ENCODE measurements around the gene GINS1. TPM values are rescaled to one million over a fixed set of nuclear protein-coding genes. Genes with fewer than 3 reads are reported as not detected.

GINS1 gene
- total and polyA plus RNA-seq, 8 donors: 0.32 to 0.98 (median 0.49) TPM

GRCh38 chr20:25402583-25402982 lies 4.9 kb upstream of the GINS1 start:
- Histone ChIP-seq H3K4me1 (peaks cover 0 to 11% (median 0%) of the 10 kb centered on the region in 3 donors), H3K4me3 (no peak overlapping the region), H3K27me3 (no peaks in the 10 kb centered on the region), H3K27ac (no peak overlapping the region), H3K36me3 (no peaks in the 10 kb centered on the region), H3K9me3 (no peaks in the 10 kb centered on the region)
- FAIRE-seq: no peak
- TF ChIP-seq, protein P1, sequence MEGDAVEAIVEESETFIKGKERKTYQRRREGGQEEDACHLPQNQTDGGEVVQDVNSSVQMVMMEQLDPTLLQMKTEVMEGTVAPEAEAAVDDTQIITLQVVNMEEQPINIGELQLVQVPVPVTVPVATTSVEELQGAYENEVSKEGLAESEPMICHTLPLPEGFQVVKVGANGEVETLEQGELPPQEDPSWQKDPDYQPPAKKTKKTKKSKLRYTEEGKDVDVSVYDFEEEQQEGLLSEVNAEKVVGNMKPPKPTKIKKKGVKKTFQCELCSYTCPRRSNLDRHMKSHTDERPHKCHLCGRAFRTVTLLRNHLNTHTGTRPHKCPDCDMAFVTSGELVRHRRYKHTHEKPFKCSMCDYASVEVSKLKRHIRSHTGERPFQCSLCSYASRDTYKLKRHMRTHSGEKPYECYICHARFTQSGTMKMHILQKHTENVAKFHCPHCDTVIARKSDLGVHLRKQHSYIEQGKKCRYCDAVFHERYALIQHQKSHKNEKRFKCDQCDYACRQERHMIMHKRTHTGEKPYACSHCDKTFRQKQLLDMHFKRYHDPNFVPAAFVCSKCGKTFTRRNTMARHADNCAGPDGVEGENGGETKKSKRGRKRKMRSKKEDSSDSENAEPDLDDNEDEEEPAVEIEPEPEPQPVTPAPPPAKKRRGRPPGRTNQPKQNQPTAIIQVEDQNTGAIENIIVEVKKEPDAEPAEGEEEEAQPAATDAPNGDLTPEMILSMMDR (IDR thresholded peaks at IDR 0.05): no peak
- DNase-seq: no peak
- WGBS, 2 donors: 93 to 97% methylated on average over 7 of the region's 7 CpGs
- intact Hi-C loops (cut with DNase I): loop anchor here in 2 of 3 donors (5.0 to 10.0 kb wide), 2 partner anchors 65 to 108 kb away; no protein-coding TSS in a partner anchor
- no peak for ATAC-seq

- DNase-seq (no peak), FAIRE-seq (no peak), ATAC-seq (no peak)
- TF ChIP-seq, protein P1 (IDR thresholded peaks at IDR 0.05): no peak
- intact Hi-C loops (cut with DNase I): loop anchor here in 1 of 3 donors (10.0 kb wide), 1 partner anchor 113 kb away; no protein-coding TSS in a partner anchor
- H3K4me1 ChIP-seq: peaks cover 0 to 7% (median 6%) of the 10 kb centered on the region in 3 donors
- no peaks in the 10 kb centered on the region for H3K27me3 ChIP-seq
- H3K36me3 ChIP-seq: no peaks in the 10 kb centered on the region
- no peaks in the 10 kb centered on the region for H3K9me3 ChIP-seq
- 2 to 5% methylated on average over 4 of the region's 4 CpGs for WGBS, 2 donors
- H3K4me3 ChIP-seq: peak overlapping the region; percentile 58 to 80 (median 67)
- H3K27ac ChIP-seq: no peak overlapping the region
Measured at GRCh38 chr20:25408170-25408547, 686 bp downstream of the GINS1 start.

DNA sequence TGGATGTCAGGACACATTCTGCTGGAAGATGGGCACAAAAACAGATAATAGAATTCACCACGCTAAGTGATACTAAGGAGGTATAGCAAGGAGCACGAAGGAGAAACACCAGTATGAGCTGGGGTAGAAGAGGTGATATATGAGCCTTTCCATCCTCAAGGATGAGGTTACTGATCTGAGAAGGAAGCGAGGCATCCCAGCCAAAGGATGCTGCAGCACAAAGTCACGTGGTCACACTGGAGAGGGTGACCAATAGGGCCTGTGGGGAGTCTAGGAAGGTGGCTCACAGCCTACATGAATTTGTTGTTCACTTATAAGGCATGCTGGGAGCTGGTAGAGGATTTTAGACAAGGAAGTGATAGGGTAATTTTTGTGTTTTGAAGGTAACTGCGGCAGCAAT lies 1.4 kb downstream of the GINS1 start:
- Histone ChIP-seq H3K27me3 (no peaks in the 10 kb centered on the region), H3K9me3 (no peaks in the 10 kb centered on the region), H3K4me3 (no peak overlapping the region), H3K27ac (no peak overlapping the region), H3K36me3 (no peaks in the 10 kb centered on the region), H3K4me1 (peaks cover 0 to 7% (median 6%) of the 10 kb centered on the region in 3 donors)
- no peak for DNase-seq
- intact Hi-C loops (cut with DNase I): loop anchor here in 1 of 3 donors (10.0 kb wide), 1 partner anchor 114 kb away; no protein-coding TSS in a partner anchor
- WGBS, 2 donors: 89 to 93% methylated on average over 5 of the region's 5 CpGs
- no peak for ATAC-seq
- no peak for FAIRE-seq
- TF ChIP-seq, protein P1 (IDR thresholded peaks at IDR 0.05): no peak

DNA sequence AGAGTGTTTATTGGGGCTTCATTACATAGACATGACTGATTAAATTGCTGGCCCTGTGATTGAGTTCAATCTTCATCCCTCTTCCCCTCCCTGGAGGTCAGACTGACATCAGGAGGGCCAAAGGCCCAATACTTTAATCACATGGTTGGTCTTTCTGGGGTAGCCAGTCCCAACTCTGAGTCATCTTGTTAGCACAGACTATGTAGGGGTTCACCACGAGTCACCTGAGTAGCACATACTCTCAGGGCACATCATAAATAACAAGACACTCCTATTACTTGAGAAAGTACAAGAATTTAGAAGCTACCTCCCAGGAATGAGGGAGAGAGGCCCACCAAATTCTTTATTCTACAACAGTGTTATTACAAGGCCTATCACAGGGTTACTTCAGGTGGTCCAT lies 11.3 kb downstream of the GINS1 start:
- Histone ChIP-seq H3K9me3 (no peaks in the 10 kb centered on the region), H3K27ac (no peak overlapping the region), H3K27me3 (no peaks in the 10 kb centered on the region), H3K4me1 (no peaks in the 10 kb centered on the region), H3K36me3 (no peaks in the 10 kb centered on the region), H3K4me3 (no peak overlapping the region)
- intact Hi-C loops (cut with DNase I): no loop called here
- ATAC-seq: no peak
- FAIRE-seq: no peak
- TF ChIP-seq, protein P1 (IDR thresholded peaks at IDR 0.05): no peak
- DNase-seq: no peak
- WGBS, 2 donors: 89 to 95% methylated on average over 1 of the region's 1 CpG

DNA sequence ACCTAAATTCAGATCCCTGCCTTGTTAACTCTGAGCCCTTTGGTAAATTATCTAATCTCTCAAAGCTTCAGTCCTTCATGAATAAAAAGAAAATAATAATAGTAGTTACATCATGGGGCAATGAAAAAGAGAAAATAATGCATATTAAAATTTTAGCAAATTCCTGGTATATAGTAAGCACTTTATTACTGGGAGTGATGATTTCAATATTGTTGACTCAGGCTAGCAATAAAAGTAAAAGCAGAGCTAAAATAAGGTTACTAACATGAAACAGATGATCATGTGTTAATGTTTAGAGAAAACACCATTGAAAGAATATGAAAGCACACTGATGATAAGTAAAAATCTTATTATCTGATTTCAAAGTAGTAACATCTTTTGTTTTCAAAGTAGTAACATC lies 13.6 kb downstream of the GINS1 start:
- no peaks in the 10 kb centered on the region for H3K36me3 ChIP-seq
- ATAC-seq: no peak
- no peak for FAIRE-seq
- no peaks in the 10 kb centered on the region for H3K9me3 ChIP-seq
- H3K27me3 ChIP-seq: no peaks in the 10 kb centered on the region
- TF ChIP-seq, protein P1 (IDR thresholded peaks at IDR 0.05): no peak
- no peaks in the 10 kb centered on the region for H3K4me1 ChIP-seq
- H3K4me3 ChIP-seq: no peak overlapping the region
- intact Hi-C loops (cut with DNase I): no loop called here
- no peak for DNase-seq
- H3K27ac ChIP-seq: no peak overlapping the region
